ENCODE data around the gene ALKBH5.

DNA sequence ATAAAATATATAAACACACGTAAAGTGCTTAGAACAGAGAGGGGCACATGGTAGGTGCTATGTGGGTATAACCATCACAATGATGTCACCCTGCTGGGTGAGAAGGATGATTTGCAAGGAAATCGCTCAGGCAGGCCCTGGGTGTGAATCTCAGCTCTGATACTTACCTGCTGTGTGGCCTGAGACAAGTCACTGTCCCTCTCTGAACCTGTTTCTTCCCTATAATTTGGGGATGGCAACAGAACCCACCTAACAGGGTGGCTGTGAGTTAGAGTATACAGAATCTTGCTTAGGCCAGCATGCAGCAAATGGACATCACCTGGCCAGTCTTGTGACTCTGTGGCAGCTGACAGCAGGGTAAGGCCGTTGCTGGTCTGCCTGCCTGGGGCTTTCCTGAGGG lies 36.6 kb upstream of the ALKBH5 start:
- TF ChIP-seq, protein P1, sequence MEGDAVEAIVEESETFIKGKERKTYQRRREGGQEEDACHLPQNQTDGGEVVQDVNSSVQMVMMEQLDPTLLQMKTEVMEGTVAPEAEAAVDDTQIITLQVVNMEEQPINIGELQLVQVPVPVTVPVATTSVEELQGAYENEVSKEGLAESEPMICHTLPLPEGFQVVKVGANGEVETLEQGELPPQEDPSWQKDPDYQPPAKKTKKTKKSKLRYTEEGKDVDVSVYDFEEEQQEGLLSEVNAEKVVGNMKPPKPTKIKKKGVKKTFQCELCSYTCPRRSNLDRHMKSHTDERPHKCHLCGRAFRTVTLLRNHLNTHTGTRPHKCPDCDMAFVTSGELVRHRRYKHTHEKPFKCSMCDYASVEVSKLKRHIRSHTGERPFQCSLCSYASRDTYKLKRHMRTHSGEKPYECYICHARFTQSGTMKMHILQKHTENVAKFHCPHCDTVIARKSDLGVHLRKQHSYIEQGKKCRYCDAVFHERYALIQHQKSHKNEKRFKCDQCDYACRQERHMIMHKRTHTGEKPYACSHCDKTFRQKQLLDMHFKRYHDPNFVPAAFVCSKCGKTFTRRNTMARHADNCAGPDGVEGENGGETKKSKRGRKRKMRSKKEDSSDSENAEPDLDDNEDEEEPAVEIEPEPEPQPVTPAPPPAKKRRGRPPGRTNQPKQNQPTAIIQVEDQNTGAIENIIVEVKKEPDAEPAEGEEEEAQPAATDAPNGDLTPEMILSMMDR (IDR thresholded peaks at IDR 0.05; ENCODE audit: low read depth, low read length): no peak
- TF ChIP-seq POLR2A (IDR thresholded peaks at IDR 0.05; ENCODE audit: extremely low read depth, insufficient read length) (no peak), MYC (IDR thresholded peaks at IDR 0.05; ENCODE audit: low read depth, low read length) (no peak)

Measured in NB4 (cell line).